Cortex of kidney (tissue), 1 donor: ENCODE data around the gene RRP1B.
"Not testable (repeated sequence)": the region's sequence is repeated elsewhere in the genome, so short reads cannot be mapped to it uniquely, and the experiment has no call there.

Experiments used
- DNase-seq: peaks from one replicate; lab custom pipeline; 2025; lab: John Stamatoyannopoulos, UW

The RRP1B gene

GRCh38 chr21:43659136-43660000, at the start of gene RRP1B, which contains the start of gene HSF2BP:
RRP1B (plus strand) TSS chr21:43659560; CDS start chr21:43659665, 105 bp downstream.
HSF2BP (minus strand) TSS chr21:43659488; CDS start chr21:43658096, 1,392 bp downstream.
- no peak for DNase-seq

- no peak for DNase-seq
These were observed 47.6 kb upstream of the RRP1B start for GRCh38 chr21:43611598-43612369.

- no peak for DNase-seq
These were observed 45.4 kb upstream of the RRP1B start for GRCh38 chr21:43613755-43614638.

- no peak for DNase-seq
These were observed 44.5 kb upstream of the RRP1B start for GRCh38 chr21:43614839-43615238.

- not testable (repeated sequence) for DNase-seq
These were observed 42.5 kb upstream of the RRP1B start for GRCh38 chr21:43616861-43617260.

GRCh38 chr21:43618940-43619339, 40.4 kb upstream of the RRP1B start:
- no peak for DNase-seq

- no peak for DNase-seq
These were observed 40.0 kb upstream of the RRP1B start for GRCh38 chr21:43619344-43619743.

- DNase-seq, result no peak
These were observed 39.5 kb upstream of the RRP1B start for GRCh38 chr21:43619856-43620255.

- no peak for DNase-seq
These were observed 36.6 kb upstream of the RRP1B start for GRCh38 chr21:43622796-43623195.

- no peak for DNase-seq
These were observed 35.8 kb upstream of the RRP1B start for GRCh38 chr21:43623588-43623987.

GRCh38 chr21:43624339-43624738, 35.0 kb upstream of the RRP1B start:
- no peak for DNase-seq

GRCh38 chr21:43626390-43626789, 33.0 kb upstream of the RRP1B start:
- DNase-seq, result no peak

- no peak for DNase-seq
These were observed 31.8 kb upstream of the RRP1B start for GRCh38 chr21:43627527-43627926.

- DNase-seq, result no peak
These were observed 27.8 kb upstream of the RRP1B start for GRCh38 chr21:43631411-43632107.

- DNase-seq, result no peak
These were observed 26.9 kb upstream of the RRP1B start for GRCh38 chr21:43632373-43632905.

- no peak for DNase-seq
These were observed 24.7 kb upstream of the RRP1B start for GRCh38 chr21:43634618-43635017.

- no peak for DNase-seq
These were observed 23.9 kb upstream of the RRP1B start for GRCh38 chr21:43635436-43635835.

- no peak for DNase-seq
These were observed 21.7 kb upstream of the RRP1B start for GRCh38 chr21:43637530-43638158.

- no peak for DNase-seq
These were observed 19.6 kb upstream of the RRP1B start for GRCh38 chr21:43639470-43640353.

GRCh38 chr21:43640400-43640799, 19.0 kb upstream of the RRP1B start:
- DNase-seq, result no peak
